GM18951 (cell line): Measurements from ENCODE around the gene CRELD2.

Experiments
- POLR2A ChIP-seq: IDR thresholded peaks from 4 replicates; pipeline ENCODE4 v1.6.1; 2011; ENCODE audit warnings: mild to moderate bottlenecking; ENCODE audit not compliant: insufficient read length, insufficient read depth; ENCODE audit errors: extremely low read depth
- in situ Hi-C: fragments of 300-500 bp; cut with MboI; formaldehyde crosslinking; loops from one replicate; pipeline ENCODE4 v1.12.0; 2022; ENCODE audit warnings: low sequenced_read_pairs, mixed read lengths, inconsistent platforms; ENCODE audit not compliant: unreplicated experiment

The CRELD2 gene

DNA sequence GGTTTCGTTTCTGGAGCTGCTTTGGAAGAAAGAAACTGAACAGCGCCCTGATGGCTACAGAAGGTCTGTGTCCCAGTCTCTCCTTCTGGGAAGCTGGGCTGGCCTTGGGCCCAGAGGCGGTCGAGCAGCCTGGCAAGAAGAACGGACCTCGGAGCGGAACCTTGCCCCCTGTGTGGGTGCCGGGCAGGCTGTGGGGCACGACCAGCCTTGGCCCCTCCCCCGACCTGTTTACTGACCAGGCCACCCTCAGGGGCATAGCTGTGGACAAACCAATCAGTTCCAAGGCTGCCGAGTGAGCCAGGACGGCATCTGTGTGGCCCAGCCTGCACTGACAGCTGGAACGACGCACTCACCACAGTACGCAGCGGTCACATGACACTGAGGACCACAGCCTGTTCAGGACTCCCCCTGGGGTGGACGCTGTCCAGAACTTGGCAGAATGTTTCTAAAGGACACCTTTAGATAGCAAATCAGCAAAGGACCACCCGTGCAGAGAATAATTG lies 49.3 kb downstream of the CRELD2 start:
- TF ChIP-seq POLR2A = no peak
- in situ Hi-C loops = no loop called here

DNA sequence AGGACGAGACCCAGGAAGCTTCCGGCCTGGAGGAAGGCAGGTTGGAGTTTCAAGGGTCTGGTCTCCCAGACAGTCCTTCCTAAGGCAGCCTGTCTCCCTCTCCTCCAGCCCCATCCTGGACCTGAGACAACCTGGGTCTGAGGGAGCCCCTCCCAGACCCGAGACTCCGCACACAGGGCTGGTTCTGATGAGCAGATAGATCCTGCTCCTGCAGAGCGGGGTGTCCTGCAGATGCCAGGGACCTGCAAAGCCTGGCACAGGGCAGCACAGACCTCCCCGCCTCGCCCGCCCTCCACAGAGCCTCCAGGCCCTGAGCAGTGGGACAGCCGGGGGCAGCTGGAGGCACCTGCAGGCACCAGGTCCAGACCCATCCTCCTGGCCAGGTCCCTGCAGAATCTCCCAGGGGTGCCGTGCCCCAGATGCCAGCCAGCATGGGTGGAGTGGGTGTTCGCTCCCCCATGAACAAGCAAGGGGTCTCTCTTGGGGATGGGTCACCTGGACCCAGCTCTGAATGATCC lies 49.9 kb downstream of the CRELD2 start:
- in situ Hi-C loops = no loop called here
- TF ChIP-seq POLR2A = no peak

DNA sequence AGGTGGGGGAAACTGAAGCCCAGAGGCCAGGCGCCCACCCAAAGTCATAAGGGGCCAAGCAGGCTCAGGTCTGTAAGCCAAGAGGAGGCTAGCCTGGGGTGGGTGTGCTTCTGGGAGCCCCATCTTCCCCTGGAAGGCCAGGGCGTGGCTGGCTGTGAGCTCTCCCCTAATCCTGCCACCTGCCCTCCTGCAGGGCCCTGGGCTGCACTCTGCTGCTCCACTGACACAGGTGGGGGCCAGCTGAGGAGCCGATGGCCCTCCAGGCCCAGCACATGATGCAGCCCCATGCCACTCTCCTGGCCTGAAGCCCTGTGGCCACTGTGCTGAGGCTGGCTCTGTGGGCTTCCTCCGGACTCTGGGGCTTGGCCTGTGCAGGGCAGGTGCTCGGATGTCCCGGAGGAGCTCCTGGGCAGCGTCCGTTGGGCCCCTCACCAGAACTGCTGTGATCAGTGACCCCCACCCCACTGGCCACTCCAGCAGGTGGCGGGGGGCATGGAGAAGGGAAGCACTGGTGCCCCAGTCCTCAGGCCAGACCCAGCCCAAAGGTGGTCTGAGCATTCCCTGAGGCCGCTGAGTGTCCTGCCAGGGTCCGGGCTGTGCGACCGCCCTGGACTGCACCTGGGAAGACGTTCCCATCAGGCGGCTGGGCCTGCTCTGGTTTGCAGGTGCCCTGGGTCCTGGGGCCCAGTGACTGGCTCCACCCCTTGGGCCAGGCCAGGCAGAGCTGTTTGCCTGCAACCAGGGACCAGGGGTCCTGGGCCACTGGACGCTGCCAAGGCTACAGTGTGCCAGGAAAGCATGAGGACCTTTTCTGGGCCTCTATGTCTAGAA lies 50.6 kb downstream of the CRELD2 start:
- in situ Hi-C loops = no loop called here
- TF ChIP-seq POLR2A = no peak

DNA sequence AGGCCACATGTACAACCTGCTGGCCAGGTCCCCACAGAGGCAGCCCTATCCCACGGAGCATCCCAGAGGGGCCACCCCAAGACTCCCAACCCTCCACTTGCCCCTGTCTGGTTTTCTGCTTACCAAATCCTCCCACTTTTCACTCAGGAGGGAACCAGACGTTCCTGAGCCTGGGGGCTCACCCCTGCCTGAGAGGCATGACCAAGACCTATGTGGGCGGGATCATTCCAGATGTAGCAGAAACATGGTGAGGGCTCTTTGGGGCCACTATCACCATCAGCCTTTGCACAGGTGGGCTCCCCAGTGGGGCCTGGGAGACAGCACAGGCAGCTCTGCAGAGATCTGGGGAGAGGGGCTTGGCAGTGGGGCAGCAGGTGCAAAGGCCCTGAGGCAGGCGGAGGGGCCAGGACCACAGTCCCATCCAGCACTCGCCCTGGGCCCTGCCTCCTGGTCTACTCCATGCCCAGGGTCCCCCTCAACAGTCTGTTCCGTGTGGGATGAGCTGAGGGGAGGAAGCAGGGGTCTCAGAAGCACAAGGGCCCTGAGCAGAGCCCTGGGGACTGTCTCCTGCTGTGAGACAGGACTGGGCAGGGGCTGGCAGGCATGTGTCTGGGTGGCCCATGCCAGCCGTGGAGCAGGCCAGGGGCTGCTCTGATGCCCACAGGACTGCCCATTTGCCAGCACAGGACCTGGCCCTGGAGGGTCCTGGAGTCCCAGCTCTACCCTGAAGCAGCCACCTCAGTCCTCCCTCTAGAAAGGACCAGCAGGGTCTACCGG lies 51.5 kb downstream of the CRELD2 start:
- in situ Hi-C loops = no loop called here
- TF ChIP-seq POLR2A = no peak

DNA sequence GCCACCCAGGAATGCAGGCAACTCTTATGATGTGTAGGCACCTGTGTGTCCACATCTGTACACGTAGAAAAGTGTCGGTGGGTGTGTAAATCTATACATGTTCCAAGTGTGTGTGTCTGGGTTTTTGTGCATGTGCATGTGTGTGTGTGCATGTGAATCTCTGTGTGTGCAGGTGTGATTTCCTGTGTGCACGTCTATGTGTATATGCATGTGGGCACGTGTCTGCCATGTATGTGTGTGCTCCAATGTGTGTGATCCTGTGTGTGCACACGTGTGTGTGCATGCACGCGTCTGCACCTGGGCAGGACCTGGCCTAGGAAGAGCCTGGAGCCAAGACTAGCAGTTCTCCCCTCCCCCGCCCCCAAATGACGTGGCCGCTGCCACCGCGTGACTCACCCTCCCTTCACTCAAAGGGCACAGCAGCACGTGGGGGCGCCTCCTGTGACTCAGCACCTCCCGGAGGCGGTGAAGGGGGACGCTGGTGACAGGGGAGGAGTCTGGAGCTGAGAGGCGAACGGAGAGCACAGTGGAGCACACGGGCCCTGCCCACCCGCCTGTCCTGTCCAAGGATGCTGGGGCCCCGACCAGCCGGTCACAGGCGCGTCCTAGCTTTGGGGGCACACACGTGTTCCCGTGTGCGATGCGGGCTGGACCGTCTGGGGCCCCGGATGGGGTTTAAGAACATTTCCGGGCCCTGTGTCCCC lies 52.2 kb downstream of the CRELD2 start:
- in situ Hi-C loops = no loop called here

DNA sequence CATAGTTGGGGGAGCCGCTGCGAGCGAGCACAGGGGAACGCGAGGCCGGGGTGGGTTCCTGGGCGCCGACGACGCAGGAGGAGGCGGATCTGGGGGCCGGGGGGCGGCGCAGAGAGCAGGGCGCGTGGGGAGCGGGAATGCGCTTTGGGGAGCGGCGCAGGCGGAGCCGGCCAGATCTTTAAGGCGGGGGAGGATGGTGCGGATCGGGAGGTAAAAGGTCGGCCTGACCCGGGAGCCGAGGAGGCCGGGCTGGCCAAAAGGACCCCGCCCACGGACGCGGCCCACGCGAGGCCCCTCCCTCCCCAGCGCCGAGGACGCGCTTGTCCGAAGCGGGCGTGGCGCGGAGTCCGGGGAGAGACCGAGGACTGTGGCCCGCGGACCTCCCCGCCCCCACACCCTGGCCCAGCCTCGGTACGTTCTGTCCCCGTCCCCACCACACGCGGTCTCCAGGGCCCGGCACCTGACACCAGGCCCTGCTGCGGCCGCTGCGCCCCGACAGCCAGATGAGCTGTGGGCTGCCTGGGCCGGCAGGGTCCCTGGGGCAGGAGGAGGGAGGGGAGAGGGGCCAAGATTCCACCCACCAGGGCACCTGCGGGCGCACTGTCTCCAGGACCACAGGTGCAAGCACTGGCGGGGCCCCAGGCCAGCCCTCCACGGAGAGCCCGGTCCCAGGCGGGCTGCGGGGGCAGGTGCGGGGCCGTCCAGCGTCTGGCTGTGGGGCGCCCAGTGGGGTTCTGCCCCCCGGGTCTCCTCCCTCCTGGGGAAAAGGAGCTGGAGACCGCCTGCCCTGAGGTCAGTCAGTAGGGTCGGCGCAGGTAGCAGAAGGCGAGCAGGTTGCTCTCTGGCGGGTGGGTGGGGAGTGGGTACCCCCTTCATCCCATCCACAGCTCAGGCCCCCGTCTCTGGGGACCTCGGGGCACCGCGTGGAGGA lies 53.1 kb downstream of the CRELD2 start:
- peak; percentile 6 for TF ChIP-seq POLR2A
- in situ Hi-C loops = no loop called here

More for the DNA sequence above, 52.2 kb downstream of the CRELD2 start:
- peak; percentile 75 for TF ChIP-seq POLR2A

DNA sequence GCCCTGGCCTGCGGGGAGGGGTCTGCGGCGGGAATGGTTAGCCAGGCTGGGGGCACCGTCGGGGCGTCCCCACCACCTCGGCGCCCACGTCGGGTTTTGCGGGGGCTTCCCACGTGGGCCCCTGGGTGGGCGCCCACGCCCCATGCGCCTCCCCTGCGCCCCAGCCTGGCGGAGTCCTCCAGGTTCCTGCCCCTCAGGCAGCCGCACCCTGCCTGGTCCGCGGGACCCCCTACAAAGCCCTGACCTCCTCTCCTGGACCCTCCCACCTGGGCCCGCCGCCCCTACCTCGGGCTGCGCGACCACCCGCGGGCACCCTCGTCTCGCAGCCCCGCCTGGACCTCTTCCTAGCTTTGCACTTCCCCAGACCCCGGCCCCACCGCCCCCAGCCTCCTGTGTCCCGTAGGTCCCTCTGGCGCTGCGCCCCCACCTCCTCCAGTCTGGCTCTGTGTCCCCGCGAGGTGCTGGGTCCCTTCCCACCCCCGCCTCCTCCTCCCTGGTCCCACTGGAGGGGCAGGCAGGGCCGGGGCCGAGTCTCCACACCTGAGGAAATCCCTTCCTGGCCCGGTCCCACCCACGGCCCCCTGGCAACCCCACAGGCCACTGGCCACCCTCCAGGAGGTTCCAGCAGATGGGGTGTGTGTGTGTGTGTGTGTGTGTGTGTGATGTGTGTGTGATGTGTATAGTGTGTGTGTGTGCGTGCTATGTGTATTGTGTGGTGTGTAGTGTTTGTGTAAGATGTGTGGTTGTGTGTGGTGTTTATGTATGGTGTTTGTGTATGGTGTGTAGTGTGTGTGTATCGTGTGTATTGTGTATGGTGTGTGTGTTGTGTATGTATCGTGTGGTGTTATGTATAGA lies 54.0 kb downstream of the CRELD2 start:
- in situ Hi-C loops = no loop called here
- no peak for TF ChIP-seq POLR2A

DNA sequence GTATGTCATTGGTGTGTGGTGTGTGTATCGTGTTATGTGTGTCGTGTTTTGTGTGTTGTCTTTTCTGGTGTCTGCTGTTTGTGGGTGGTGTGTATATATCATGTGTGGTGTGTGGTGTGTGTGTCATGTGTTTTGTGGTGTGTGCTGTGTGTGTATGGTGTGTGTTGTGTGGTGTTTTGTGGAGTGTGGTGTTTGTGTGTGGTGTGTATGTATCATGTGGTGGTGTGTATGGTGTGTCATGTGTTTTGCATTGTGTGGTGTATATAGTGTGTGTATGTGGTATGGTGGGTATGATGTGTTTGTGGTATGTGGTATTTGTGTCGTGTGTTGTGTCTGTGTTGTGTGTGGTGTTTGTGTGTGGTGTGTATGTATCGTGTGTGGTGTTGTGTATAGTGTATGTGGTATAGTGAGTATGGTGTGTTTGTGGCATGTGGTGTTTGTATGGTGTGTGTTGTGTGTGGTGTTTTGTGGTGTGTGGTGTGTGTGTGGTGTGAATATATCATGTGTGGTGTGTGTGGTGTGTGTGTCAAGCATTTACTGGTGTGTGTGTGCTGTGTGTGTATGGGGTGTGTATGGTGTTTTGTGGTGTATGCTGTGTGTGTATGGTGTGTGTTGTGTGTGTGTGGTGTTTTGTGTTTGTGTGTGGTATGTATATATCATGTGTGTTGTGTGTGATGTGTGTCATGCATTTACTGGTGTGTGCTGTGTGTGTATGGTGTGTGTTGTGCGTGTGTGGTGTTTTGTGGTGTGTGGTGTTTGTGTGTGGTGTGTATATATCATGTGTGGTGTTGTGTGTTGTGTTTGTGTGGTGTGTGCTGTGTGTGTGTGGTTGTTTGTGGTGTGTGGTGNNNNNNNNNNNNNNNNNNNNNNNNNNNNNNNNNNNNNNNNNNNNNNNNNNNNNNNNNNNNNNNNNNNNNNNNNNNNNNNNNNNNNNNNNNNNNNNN lies 54.9 kb downstream of the CRELD2 start:
- in situ Hi-C loops = no loop called here

DNA sequence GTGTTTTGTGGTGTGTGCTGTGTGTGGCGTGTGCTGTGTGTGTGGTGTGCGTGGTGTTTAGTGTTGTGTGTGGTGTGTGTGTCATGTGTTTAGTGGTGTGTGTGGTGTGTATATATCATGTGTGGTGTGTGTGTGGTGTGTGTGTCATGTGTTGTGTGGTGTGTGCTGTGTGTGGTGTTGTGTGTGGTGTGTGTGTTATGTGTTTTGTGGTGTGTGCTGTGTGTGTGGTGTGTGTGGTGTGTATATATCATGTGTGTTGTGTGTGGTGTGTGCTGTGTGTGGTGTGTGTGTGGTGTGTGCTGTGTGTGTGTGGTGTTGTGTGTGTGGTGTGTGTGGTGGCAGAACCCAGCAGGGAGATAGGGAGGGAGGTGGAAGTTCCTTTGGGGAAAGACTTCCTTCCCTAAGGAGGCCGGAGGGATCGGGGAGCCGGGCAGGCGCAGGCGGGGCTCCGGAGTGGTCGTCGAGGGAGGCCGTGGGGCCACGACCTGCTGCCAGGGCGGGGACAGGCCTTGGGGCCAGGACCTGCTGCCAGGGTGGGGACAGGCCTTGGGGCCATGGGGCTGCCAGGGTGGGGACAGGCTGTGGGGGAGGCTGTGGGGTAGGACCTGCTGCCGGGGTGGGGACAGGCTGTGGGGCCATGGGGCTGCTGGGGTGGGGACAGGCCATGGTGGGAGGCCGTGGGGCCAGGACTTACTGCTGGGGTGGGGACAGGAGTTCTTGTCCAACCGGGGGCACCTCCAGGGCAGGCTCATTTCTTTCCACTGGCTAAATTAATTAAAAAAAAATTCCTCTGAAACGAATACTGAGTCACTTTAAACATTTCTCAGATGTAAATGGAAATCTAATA lies 57.3 kb downstream of the CRELD2 start:
- no peak for TF ChIP-seq POLR2A

More for the DNA sequence above, 54.9 kb downstream of the CRELD2 start:
- no peak for TF ChIP-seq POLR2A

More for the DNA sequence above, 57.3 kb downstream of the CRELD2 start:
- in situ Hi-C loops = no loop called here
